Stimulated activated CD4-positive, alpha-beta T cell treated with anti-CD3 and anti-CD28 coated beads, Interleukin-12 subunit alpha, Interleukin-12 subunit beta, amount 100 ng/mL, for 24 hours (primary cell): Measurements from ENCODE around the gene RYR1.
"Not testable (repeated sequence)": the region's sequence is repeated elsewhere in the genome, so short reads cannot be mapped to it uniquely, and the experiment has no call there.

Experiments
- DNase-seq, 2 experiments: peaks; one replicate each; pipeline ENCODE4 v3.0.0-alpha.2; 2020; ENCODE audit warnings: low read depth in 2 of 2

Gene RYR1

DNA sequence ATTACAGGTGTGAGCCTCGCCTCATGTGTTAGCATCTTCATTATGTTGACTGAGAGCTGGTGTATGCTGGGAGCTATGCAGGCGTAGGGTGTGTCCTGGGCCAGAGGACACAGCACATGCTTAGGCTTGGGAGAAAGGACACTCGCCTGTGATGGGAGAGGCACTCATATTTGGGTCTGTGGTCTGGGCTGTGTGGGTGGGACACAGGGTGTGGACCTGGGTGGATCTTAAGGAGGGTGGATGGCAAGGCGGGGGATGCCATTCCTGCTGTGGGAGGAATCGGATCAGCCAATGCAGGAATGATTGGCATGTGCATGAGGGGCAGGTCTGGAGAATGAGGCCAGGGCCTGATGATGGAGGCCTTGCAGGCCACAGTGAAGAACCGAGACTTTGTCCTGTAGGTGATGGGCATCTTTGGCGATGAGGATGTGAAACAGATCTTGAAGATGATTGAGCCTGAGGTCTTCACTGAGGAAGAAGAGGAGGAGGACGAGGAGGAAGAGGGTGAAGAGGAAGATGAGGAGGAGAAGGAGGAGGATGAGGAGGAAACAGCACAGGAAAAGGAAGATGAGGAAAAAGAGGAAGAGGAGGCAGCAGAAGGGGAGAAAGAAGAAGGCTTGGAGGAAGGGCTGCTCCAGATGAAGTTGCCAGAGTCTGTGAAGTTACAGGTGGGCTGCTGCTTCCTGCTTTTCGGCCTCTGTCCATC lies 55.4 kb downstream of the RYR1 start:
- DNase-seq: no peak

- no peak for DNase-seq
These were observed 57.4 kb downstream of the RYR1 start for GRCh38 chr19:38490861-38491260.

- no peak for DNase-seq
These were observed 58.8 kb downstream of the RYR1 start for GRCh38 chr19:38492181-38492813.

DNA sequence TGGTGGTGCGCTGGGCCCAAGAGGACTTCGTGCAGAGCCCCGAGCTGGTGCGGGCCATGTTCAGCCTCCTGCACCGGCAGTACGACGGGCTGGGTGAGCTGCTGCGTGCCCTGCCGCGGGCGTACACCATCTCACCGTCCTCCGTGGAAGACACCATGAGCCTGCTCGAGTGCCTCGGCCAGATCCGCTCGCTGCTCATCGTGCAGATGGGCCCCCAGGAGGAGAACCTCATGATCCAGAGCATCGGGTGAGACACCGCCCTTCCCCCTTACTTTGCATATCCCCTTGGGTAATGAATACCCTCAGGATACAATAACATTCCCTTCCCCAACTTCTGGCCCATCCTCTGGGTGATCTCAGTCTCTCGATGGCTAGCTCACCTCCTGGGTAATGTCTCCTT lies 60.9 kb downstream of the RYR1 start:
- DNase-seq: no peak

- not testable (repeated sequence) for DNase-seq
These were observed 61.9 kb downstream of the RYR1 start for GRCh38 chr19:38495375-38495774.

- no peak for DNase-seq
These were observed 62.6 kb downstream of the RYR1 start for GRCh38 chr19:38496116-38496515.

DNA sequence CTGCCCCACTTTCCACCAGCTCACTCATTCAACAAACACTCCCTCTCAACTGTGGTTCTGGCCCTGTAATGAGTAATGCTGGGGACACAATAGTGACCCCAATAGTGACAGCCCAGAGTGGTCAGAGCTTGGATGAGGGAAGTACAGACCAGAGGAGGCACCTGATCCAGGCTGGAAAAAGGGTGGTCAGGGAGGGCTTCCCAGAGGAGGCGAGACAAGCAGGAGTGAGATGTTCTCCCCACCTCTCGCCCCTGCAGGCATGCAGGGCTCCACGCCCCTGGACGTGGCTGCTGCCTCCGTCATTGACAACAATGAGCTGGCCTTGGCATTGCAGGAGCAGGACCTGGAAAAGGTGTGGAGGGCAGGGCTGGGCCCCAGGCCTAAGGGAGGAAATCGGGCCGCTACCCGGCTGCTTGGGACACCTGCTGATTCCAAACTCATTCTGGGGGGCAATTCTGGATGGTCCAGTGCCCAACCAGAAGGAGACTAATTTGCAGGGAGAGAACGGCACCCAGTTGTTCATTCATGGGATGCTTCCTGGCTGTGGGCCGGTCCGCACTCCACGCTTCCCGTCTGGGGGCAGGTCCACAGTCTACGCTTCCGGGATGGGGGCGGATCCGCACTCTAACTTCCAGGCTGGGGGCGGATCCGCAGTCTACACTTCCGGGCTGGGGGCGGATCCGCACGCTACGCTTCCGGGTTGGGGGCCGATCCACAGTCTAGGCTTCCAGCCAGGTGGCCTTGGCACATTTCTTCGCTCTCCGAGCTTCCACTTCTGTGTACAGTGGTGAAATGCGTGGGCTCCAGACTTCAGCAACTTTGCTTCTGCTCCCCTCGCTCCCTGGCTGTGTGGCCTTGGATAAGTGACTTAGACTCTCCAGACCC lies 63.4 kb downstream of the RYR1 start:
- no peak for DNase-seq

- DNase-seq: no peak
These were observed 64.4 kb downstream of the RYR1 start for GRCh38 chr19:38497907-38498306.

- no peak for DNase-seq
These were observed 66.0 kb downstream of the RYR1 start for GRCh38 chr19:38499532-38499931.

- DNase-seq: no peak
These were observed 67.0 kb downstream of the RYR1 start for GRCh38 chr19:38500450-38500849.

DNA sequence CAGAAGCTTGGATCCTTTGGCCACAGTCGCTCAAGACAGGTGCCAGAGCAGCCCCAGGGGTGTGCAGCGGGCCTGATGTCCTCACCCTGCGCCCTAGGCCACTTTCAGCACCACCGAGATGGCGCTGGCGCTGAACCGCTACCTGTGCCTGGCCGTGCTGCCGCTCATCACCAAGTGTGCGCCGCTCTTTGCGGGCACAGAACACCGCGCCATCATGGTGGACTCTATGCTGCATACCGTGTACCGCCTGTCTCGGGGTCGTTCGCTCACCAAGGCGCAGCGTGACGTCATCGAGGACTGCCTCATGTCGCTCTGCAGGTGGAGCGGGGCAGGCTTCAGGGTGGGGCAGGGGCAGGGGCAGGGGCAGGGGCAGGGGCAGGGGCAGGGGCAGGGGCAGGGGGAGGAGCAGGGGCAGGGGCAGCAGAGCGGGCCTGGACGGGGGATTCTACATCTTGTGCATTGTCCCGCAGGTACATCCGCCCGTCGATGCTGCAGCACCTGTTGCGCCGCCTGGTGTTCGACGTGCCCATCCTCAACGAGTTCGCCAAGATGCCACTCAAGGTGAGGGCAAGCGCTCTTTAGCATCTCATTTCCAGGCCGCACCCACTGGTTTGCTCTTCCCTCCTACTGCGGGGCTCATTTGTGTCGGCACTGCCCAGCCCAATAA lies 69.1 kb downstream of the RYR1 start:
- no peak for DNase-seq

DNA sequence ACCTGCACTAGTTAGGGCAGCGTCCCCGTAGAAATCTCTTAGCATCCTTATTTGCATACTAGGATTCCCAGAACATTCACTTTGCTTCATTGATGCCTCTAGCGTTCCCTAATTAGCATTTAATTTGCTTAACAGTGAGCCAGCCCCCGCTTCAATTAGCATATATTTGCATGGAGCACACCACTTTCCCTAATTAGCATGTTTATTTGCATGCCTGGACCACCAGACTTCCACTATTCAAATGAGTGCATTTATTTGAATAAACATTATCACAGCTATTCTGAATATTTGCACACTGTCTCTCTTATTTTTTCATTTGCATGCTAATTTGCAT lies 69.6 kb downstream of the RYR1 start:
- DNase-seq: no peak

GRCh38 chr19:38505958-38506357 lies 72.5 kb downstream of the RYR1 start:
- no peak for DNase-seq

DNA sequence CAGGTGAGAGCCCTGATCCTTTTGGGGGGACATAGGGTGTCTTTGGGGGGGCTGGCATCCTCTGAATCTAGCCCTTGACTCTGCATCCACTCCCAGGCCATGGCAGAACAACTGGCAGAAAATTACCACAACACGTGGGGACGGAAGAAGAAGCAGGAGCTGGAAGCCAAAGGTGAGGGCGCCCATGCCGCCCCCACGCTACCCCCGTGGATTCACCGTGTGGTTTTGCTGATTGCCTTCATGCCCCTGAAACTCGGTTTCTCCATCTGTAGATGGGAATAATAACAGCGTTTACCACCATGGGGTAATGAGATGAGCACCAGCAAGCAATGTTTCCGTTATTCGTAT lies 72.9 kb downstream of the RYR1 start:
- DNase-seq: no peak

DNA sequence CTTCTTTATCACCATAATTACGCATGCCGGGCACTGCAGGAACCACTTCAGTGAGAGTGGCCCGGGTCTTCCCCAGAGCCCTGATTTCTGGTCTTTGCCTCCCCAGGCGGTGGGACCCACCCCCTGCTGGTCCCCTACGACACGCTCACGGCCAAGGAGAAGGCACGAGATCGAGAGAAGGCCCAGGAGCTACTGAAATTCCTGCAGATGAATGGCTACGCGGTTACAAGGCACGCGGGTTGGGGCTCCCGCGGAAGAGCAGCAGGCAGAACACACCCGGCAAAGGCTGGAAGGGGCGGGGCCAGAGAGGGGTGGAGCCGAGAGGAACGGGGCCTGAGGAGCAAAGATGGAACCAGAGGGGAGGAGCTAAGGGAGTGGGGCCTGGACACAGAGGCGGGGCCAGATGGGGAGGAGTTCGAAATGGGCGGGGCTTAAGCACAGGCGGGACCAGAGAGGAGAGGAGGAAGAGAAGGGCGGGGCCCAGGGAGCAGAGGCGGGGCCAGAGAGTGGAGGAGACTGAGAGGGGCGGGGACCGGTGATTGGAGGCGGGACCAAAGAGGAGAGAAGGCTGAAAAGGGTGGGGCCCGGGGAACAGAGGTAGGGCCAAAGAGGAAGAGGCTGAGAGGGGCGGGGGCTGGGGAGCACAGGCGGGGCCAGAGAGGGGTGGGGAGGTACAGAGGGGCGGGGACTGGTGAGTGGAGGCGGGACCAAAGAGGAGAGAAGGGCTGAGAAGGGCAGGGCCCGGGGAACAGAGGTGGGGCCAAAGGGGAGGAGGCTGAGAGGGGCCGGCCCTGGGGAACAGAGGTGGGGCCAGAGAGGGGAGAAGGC lies 73.4 kb downstream of the RYR1 start:
- DNase-seq: peak; percentile 79 to 93

DNA sequence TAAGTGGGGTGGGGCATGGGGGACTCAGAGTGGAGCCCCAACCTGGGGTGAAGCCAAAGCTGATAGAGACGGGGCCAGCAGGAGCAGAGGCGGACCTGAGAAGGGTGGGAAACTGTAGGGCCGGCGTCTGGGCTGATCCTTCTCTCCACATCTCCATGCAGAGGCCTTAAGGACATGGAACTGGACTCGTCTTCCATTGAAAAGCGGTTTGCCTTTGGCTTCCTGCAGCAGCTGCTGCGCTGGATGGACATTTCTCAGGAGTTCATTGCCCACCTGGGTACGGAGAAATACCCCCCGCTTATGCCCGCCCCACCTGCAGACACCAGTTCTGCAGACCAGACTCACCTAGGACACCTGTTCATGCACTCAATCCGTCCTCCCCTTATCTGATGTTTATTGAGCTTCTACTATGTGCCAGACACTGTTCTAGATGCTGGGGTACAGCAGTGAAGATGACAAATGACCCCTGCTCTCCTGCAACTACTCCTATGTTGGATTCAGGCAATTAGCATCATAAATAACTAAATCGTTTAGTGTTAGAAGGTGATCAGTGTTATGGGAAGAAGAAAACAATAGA lies 74.1 kb downstream of the RYR1 start:
- no peak for DNase-seq

- no peak for DNase-seq
These were observed 75.0 kb downstream of the RYR1 start for GRCh38 chr19:38508507-38508906.

DNA sequence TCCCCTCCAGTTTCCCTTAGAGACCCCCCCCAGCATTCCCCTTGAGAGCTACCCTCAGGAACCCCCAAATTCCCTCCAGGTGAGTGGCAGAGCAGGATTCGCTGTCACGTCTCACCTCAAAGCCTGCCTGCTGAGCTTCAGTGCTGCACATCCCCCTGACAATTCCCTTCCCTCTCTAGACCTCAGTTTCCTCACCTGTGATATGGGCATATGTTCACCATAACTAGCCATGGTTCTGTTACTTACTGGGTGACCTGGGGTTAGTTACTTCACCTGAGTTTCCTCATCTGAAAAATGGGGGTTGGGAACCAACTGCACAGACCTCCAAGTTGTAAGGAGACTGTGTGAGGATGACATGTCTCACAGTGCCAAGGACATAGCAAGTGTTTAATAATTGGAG lies 75.5 kb downstream of the RYR1 start:
- DNase-seq: no peak

GRCh38 chr19:38511074-38511708 lies 77.7 kb downstream of the RYR1 start:
- no peak for DNase-seq

- no peak for DNase-seq
These were observed 78.8 kb downstream of the RYR1 start for GRCh38 chr19:38512277-38512676.

DNA sequence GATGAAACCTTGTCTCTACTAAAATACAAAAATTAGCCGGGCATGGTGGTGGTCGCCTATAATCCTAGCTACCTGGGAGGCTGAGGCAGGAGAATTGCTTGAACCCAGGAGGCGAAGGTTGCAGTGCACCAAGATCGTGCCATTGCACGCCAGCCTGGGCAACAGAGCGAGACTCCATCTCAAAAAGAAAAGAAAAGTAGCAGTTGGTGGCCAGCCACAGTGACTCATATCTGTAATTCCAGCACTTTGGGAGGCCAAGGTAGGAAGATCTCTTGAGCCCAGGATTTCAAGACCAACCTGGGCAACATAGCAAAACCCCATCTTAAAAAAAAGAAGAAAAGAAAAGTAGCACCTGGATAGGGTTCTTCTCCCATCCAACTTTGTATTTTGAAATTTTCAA lies 79.7 kb downstream of the RYR1 start:
- DNase-seq: not testable (repeated sequence)
